Endothelial cell of hepatic sinusoid (primary cell): ENCODE data around the gene CPOX.
"Not testable (repeated sequence)": the region's sequence is repeated elsewhere in the genome, so short reads cannot be mapped to it uniquely, and the experiment has no call there.

Experiments used
- in situ Hi-C: cut with HindIII; loops from 2 replicates; pipeline ENCODE4 v1.10.0; 2017; ENCODE audit warnings: low sequenced_read_pairs

The CPOX gene

DNA sequence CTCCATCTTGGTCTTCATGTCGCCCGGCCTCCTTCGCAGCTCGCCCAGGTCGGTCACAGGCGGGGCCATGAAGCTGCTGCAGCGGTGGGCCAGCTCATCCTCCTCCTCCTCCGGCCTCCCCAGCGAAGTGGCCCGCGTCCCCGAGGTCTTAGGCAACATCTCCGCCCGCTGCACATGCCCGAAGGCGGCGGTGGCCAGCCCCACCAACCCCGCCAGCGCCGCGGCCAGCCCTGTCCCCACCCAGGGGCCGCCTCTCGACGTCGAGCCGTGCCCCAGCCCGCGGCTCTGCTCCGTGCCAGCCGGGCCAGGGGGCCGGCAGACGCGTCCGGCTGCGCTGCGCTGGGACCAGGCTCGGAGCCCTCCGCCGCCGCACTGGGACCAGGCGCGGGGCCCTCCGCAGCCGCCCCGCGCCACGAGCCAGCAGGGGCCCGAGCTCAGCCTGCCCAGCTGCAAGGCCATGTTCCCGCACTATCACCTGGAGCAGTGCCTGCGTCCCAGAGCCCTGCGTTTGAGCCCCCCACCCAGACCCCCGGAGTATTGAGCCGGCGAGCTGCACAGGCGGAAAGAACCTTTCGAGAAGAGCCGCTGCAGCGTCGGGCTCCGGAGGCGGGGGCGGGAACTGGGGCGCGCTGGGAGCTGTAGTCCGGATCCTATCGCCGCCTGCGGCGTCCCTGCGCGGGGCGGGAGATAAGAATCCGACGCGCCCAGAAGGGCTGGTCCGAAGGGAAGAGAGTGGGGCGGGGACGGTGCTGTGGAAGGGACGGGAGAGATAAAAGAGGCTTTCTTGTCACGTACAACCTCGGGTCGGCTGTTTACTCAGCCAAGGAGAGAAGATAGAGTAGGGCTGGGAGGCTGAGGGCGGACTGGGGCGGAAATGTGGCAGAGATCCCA is at the start of gene CPOX:
CPOX (minus strand) TSS at position 566 of the 891 bp plus-strand sequence; CDS start at position 459, 107 bp downstream.
- in situ Hi-C loops: no loop called here

DNA sequence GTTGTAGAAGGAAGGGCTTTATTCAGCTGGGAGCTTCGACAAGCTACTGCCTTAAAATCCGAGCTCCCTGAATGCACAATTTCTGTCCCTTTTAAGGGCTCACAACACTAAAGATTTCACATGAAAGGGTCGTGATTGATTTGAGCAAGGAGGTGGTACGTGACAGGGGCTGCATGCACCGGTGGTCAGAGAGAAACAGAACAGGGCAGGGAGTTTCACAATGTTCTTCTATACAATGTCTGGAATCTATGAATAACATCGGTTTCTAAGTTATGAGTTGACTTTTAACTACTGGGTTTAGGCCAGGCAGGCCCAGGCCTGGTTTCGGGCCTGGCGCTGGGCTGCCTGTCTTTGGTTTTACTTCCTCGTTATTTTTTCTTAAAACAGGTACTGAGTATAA is 49.4 kb upstream of the CPOX start:
- in situ Hi-C loops: not testable (repeated sequence)

- in situ Hi-C loops: not testable (repeated sequence)
Observed at GRCh38 chr3:98641756-98642155, 48.3 kb upstream of the CPOX start.

GRCh38 chr3:98638515-98638914 is 45.1 kb upstream of the CPOX start:
- in situ Hi-C loops: not testable (repeated sequence)

DNA sequence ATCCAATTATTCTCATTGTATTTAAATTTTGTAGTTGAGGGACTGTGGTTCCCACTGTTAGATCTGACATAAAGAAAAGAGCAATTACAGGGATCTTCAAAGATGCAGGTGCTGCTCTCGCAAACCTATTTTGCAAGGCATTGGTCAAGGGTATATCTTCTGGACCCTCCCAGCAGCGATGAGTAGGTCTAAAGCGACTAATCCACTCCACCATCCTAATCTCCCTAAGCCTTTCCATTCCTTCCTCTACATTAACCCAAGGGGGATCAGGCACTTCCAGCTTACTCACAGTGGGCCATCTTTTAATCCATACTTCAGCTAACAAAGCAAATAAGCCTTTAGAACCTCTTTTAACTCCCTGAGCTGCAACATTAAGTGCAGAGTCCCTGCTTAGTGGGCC is 37.0 kb upstream of the CPOX start:
- in situ Hi-C loops: no loop called here

DNA sequence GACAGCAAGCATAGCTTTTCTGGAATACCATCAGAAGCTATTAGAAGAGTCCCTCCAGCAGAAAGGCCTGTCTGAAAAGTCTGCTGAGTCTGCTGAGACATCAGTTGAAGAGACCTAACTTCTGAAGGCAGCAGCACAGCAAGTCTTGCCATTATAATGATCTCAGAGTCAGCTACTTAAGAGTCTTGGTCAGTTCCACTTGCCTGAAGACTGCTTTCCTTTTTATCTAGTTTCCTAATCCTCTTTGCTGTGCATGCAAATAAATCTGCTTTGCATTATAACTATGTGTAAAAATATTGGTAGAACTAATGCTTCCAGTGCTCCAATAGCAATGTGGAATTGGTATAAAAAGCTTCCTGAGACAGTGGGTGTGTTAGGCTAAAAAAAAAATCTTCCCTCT is 34.9 kb upstream of the CPOX start:
- in situ Hi-C loops: no loop called here

- in situ Hi-C loops: no loop called here
Observed at GRCh38 chr3:98626151-98626550, 32.7 kb upstream of the CPOX start.

DNA sequence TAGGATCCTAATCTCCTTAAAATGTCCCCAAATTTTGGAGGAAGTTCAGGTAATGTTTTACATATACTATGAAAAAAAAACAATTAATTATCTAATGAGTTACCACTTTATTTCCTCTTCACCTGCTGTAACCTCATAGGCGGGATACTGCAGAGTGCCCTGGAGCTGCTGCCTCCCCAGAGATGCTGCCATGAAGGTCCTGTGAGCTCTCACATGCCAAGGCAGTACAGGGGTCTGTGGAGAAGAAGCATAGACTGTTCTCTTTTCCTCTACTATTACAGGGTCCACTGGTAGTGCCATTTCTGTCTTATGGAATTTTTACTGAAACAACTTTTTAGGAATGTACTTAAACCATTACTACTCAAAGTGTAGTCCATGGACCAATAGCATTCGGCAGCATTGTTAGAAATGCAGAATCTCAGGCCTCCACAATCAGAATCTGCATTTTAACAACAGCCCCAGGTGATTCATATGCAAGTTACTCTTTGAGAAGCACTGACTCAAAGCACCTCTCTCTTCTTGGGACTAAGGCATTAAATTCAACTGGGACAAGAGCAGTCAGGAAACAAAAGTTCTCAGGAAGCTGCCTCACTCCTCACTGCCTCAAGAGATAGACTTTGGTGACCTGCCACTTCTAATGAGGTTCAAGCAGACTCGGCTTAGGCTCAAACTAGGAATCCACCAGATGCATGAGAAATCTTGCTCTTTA is 30.3 kb upstream of the CPOX start:
- in situ Hi-C loops: no loop called here

GRCh38 chr3:98617841-98618240 is 24.4 kb upstream of the CPOX start:
- in situ Hi-C loops: no loop called here

GRCh38 chr3:98613616-98614015 is 20.2 kb upstream of the CPOX start:
- in situ Hi-C loops: no loop called here

- in situ Hi-C loops: no loop called here
Observed at GRCh38 chr3:98612996-98613517, 19.6 kb upstream of the CPOX start.

GRCh38 chr3:98612587-98612986 is 19.2 kb upstream of the CPOX start:
- in situ Hi-C loops: no loop called here

DNA sequence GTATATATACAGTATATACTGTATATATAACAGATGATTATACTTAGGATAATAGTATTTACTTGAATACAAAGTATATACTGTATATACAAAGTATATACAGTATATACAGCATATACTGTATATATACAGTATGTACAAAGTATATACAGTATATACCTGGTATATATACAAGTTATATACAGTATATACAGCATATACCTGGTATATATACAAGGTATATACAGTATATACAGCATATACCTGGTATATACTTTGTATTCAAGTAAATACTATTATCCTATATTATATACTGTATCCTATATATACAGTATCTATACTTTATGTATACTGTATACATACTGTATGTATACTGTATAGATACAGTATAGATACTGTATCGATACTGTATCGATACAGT is 14.6 kb upstream of the CPOX start:
- in situ Hi-C loops: loop anchor here (5.0 to 10.0 kb wide), 3 partner anchors 159 to 397 kb away; no protein-coding TSS in a partner anchor

DNA sequence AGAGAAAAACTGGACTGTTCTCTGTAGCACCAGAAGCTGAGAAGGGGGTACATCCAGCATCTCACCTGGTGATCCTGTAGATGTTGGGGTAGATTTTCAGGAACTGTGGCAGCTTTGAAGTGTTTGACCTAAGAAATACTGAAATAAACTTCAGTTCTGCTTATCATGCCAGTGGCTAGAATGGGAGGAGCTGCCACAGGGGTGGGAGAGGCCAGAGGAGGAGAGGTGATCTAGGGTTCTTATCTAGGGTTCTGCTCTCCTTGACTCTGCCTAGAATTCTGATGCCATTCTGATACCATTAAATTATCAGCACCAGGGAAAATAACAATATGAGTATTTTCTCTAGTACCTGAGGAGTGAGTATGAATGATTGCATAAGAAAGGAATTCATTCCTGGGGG is 10.2 kb upstream of the CPOX start:
- in situ Hi-C loops: loop anchor here (10.0 kb wide), 1 partner anchor 401 kb away; no protein-coding TSS in a partner anchor

DNA sequence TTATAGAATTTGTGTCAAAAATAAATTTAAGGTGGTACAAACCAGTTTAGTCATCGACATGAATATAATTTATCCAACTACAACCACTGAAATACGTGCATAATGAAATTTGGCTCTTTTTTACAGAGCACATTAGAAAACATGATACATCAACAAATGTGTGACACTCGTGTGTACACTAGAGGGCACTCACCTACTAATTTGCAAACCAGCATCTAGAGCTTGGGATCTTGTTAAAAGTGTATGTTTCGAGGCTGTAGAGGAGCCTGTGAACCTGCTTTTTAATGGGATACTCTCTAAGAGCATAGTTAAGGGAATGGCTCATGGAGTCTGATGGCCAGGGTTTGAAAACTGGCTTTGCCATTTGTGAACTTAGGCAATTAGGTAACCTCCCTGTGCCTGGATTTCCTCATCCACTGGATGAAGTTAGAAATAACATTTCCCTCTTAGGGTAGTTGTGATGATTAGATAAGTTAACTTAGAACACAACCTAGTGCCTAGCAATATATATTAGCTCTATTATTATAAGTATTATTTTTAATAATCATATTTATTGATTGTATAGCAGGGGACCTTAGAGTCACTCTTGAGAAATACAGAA is 8.8 kb upstream of the CPOX start:
- in situ Hi-C loops: loop anchor here (10.0 kb wide), 1 partner anchor 403 kb away; no protein-coding TSS in a partner anchor

GRCh38 chr3:98601180-98601579 is 7.8 kb upstream of the CPOX start:
- in situ Hi-C loops: loop anchor here (10.0 kb wide), 1 partner anchor 404 kb away; no protein-coding TSS in a partner anchor

DNA sequence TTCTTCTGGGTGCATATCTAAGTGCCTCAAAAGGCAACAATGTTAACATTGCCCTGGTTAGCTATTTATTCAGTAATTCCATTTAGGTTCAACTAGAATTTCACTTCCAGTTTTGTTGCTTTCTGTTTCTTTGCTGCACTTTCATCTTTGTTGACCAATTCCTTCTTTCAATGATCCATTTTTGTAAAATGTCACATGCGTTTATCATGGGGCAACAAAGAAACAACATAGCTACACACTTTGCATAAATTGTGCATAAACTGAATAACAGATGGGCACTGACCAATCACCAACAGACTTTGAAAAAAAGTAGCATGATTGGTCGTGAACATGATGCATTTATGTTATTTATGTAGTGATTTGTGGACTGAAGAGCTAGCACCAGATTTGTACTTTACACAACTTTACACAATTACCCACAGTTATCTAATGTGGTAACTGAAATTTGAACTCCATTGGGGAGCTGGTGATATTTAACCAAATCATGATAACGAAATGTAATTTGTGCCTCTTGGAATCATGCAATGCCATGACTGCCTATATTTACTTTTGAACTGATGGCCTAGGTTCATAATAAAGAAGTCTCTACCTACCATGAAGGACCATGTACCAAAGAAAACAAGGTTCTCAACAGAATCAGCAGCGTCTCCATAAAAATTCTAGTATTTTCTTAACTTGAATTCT is 7.1 kb upstream of the CPOX start:
- in situ Hi-C loops: loop anchor here (10.0 kb wide), 1 partner anchor 404 kb away; no protein-coding TSS in a partner anchor

- in situ Hi-C loops: loop anchor here (10.0 kb wide), 1 partner anchor 405 kb away; no protein-coding TSS in a partner anchor
Observed at GRCh38 chr3:98599647-98600411, 6.4 kb upstream of the CPOX start.

- in situ Hi-C loops: no loop called here
Observed at GRCh38 chr3:98598492-98598891, 5.1 kb upstream of the CPOX start.
